ENCODE measurements around the gene ERCC6L2.

ERCC6L2 gene

DNA sequence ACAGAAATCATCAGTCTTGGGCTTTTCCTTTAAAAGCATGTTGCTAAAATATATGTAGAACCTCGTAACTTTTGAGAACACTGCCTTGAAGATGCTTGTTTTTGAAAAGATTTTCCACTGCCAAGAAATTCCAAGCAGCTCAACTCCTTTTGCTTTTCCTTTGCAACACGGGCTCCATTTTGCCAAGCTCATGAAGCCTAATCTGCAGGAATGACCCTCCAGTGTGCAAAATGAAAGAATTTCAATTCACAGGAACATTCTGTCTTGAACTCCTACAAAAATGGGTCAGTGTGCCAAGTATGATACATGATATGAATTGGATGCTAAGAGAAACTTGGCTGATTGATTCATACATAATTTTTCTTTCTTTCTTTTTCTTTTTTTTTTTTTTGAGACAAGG, 35.4 kb upstream of the ERCC6L2 start:
- no peaks in the 10 kb centered on the region for H3K79me2 ChIP-seq (ENCODE audit: insufficient read depth, low read length)
- no peak overlapping the region for H3K9ac ChIP-seq (ENCODE audit: low read length)
- H3K36me3 ChIP-seq (ENCODE audit: low read length), result no peaks in the 10 kb centered on the region
- TF ChIP-seq EZH2phosphoT487 (conservative IDR thresholded peaks at IDR 0.05; ENCODE audit: low read length) (no peak), CTCF (IDR thresholded peaks at IDR 0.05; ENCODE audit: insufficient read depth, low read length, poor library complexity, severe bottlenecking) (no peak)
- H3K9me3 ChIP-seq (ENCODE audit: insufficient read depth, low read length), result no peaks in the 10 kb centered on the region
- H3K27ac ChIP-seq (ENCODE audit: low read depth, low read length), result no peak overlapping the region
- H2AFZ ChIP-seq (ENCODE audit: low read depth, low read length, severe bottlenecking), result no peak overlapping the region
- no peak overlapping the region for H3K4me2 ChIP-seq (ENCODE audit: low read depth, low read length, poor library complexity, severe bottlenecking)
- H3K27me3 ChIP-seq (ENCODE audit: low read length), result no peaks in the 10 kb centered on the region
- no peaks in the 10 kb centered on the region for H4K20me1 ChIP-seq (ENCODE audit: low read depth, low read length)
- H3K9me2 ChIP-seq (replicated peaks; ENCODE audit: insufficient read depth, low read length), result no peaks in the 10 kb centered on the region
- H3F3A ChIP-seq (ENCODE audit: insufficient read depth), result no peaks in the 10 kb centered on the region
- no peak overlapping the region for H3K4me3 ChIP-seq (ENCODE audit: insufficient read depth, low read length, poor library complexity, severe bottlenecking)

DNA sequence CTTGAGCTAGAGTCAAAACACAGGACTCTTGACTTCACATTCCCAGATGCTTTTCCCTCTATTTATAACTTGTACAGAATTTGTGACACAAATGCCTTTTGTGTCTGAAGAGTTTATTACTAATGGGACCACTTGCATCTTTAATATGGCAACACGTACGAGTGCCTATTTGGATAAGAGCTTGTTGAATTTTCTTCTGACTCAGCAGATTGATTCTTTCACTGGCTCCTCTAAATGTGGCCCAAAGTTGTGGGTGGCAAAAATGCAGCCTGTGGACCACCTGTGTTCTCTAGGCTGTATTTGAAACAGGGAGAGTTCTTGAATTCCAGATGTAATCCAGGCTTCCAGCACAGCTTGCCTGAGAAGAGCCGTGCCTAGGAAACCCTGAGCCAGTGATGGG, 34.1 kb upstream of the ERCC6L2 start:
- Histone ChIP-seq H2AFZ (ENCODE audit: low read depth, low read length, severe bottlenecking) (no peak overlapping the region), H3K9me3 (ENCODE audit: insufficient read depth, low read length) (no peaks in the 10 kb centered on the region)

DNA sequence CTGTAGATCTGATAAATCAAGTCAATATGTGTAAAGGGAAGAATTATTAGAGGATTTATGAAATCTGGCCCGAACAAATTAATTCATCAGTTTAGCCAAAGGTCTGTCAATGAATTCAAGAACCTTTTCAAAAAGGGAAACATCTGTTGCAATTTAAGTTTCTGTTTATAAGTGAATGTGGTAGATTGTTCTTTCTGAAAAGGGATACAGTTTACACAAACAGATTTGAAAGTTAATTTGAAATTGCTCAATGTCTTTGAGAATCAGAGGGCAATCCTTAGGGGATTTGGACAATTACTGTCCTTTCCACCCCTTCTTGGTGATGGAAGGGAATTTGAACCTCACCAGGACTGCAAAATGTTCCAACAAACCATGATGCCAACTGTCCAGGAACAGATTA, 29.7 kb upstream of the ERCC6L2 start:
- TF ChIP-seq CTCF (IDR thresholded peaks at IDR 0.05; ENCODE audit: insufficient read depth, low read length, poor library complexity, severe bottlenecking) (no peak), EZH2phosphoT487 (conservative IDR thresholded peaks at IDR 0.05; ENCODE audit: low read length) (no peak)
- Histone ChIP-seq H3K9ac (ENCODE audit: low read length) (no peak overlapping the region), H3K9me3 (ENCODE audit: insufficient read depth, low read length) (no peaks in the 10 kb centered on the region), H3K27ac (ENCODE audit: low read depth, low read length) (no peak overlapping the region), H3K9me2 (replicated peaks; ENCODE audit: insufficient read depth, low read length) (no peaks in the 10 kb centered on the region), H3K4me3 (ENCODE audit: insufficient read depth, low read length, poor library complexity, severe bottlenecking) (no peak overlapping the region), H3K36me3 (ENCODE audit: low read length) (no peaks in the 10 kb centered on the region), H3K4me2 (ENCODE audit: low read depth, low read length, poor library complexity, severe bottlenecking) (no peak overlapping the region), H4K20me1 (ENCODE audit: low read depth, low read length) (no peaks in the 10 kb centered on the region), H3F3A (ENCODE audit: insufficient read depth) (no peaks in the 10 kb centered on the region), H2AFZ (ENCODE audit: low read depth, low read length, severe bottlenecking) (no peak overlapping the region), H3K79me2 (ENCODE audit: insufficient read depth, low read length) (no peaks in the 10 kb centered on the region), H3K27me3 (ENCODE audit: low read length) (no peaks in the 10 kb centered on the region)

More for the DNA sequence above, 34.1 kb upstream of the ERCC6L2 start:
- H3K79me2 ChIP-seq (ENCODE audit: insufficient read depth, low read length), result no peaks in the 10 kb centered on the region
- H3K36me3 ChIP-seq (ENCODE audit: low read length), result no peaks in the 10 kb centered on the region
- H3K9ac ChIP-seq (ENCODE audit: low read length), result no peak overlapping the region
- H3K4me2 ChIP-seq (ENCODE audit: low read depth, low read length, poor library complexity, severe bottlenecking), result no peak overlapping the region
- H3K27me3 ChIP-seq (ENCODE audit: low read length), result no peaks in the 10 kb centered on the region
- H3F3A ChIP-seq (ENCODE audit: insufficient read depth), result no peaks in the 10 kb centered on the region
- TF ChIP-seq CTCF (IDR thresholded peaks at IDR 0.05; ENCODE audit: insufficient read depth, low read length, poor library complexity, severe bottlenecking) (no peak), EZH2phosphoT487 (conservative IDR thresholded peaks at IDR 0.05; ENCODE audit: low read length) (no peak)
- no peaks in the 10 kb centered on the region for H3K9me2 ChIP-seq (replicated peaks; ENCODE audit: insufficient read depth, low read length)
- H4K20me1 ChIP-seq (ENCODE audit: low read depth, low read length), result no peaks in the 10 kb centered on the region
- H3K4me3 ChIP-seq (ENCODE audit: insufficient read depth, low read length, poor library complexity, severe bottlenecking), result no peak overlapping the region
- H3K27ac ChIP-seq (ENCODE audit: low read depth, low read length), result no peak overlapping the region

All from SU-DHL-6 (cell line).